Measurements from ENCODE around the gene ATG7. TPM values are rescaled to one million over a fixed set of nuclear protein-coding genes. Genes with fewer than 3 reads are reported as not detected.
"Not testable (repeated sequence)": the region's sequence is repeated elsewhere in the genome, so short reads cannot be mapped to it uniquely, and the experiment has no call there.

ATG7 gene
- total RNA-seq, 1 experiment from 2014 or later: 59.1 TPM

- DNase-seq (ENCODE audit: low spot score): no peak
Observed at GRCh38 chr3:11588338-11588737, 316.1 kb downstream of the ATG7 start.

GRCh38 chr3:11588755-11589154 lies 316.6 kb downstream of the ATG7 start:
- DNase-seq (ENCODE audit: low spot score): no peak

- no peak for DNase-seq (ENCODE audit: low spot score)
Observed at GRCh38 chr3:11589706-11590105, 317.5 kb downstream of the ATG7 start.

DNA sequence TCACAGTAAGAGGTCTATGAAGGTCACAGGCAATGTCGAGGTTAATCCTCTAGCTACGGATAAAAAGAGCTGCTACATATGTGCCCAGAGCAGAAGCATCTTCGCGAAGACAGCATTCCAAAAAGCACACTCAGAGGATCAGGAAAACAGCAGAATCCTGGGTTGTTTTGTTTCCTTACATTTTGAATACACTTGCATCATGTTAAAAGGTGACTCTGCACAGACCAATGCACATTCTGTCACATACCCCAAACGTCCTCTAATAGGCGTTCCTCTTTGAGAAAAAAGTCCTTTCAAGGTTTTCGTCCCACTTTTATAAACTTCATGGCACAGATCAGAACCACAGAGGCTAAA lies 318.8 kb downstream of the ATG7 start:
- no peak for DNase-seq (ENCODE audit: low spot score)

GRCh38 chr3:11591391-11592282 lies 319.4 kb downstream of the ATG7 start:
- peak; percentile 87 for DNase-seq (ENCODE audit: low spot score)

DNA sequence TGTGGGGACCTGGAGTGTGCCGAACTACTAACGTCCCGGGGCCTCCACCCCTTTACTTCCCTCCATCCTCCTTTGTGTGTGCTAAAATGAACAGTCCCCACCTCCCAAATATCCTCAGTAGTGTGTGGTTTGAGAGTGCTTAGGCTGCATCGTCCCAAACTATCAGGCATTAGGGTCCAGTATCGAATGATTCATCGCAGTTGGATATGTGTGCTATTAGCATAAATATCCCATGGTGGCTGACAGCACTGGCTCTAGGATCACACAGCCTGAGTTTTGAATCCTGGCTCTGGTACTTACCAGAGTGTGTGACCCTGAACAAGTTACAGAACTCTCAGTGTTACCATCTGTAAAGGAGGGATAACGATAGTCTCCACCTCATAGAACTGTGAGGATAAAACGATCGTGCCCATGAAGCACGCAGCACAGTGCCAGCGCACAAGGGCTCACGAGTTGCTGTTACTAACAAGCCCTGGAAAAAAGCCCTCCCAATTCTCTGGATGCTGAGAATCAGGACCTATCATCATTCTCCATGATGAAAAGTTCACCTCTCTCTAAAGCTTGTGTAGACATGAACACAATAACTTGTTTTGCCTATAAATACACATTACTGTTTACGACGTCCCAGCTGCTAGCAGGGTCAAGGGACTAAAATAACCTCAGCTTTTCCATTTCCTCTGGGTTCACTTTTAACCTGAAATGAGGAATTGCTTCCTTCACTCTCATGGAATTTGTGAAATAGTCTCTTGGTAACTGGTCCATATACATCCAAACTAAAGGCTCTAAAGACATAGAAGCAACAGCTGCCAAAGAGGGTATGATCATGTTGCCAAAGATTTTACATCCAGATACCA lies 320.5 kb downstream of the ATG7 start:
- DNase-seq (ENCODE audit: low spot score): no peak

GRCh38 chr3:11593318-11594034 lies 321.3 kb downstream of the ATG7 start:
- no peak for DNase-seq (ENCODE audit: low spot score)

DNA sequence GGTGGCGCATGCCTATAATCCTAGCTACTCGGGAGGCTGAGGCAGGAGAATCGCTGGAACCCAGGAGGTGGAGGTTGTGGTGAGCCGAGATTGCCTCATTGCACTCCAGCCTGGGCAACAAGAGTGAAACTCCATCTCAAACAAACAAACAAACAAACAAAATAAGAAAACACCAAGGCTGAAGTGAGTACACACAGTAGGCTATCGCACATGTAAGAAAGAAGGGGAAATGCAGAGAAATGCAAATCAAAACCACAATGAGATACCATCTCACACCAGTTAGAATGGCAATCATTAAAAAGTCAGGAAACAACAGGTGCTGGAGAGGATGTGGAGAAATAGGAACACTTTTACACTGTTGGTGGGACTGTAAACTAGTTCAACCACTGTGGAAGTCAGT lies 322.8 kb downstream of the ATG7 start:
- not testable (repeated sequence) for DNase-seq (ENCODE audit: low spot score)

- no peak for DNase-seq (ENCODE audit: low spot score)
Observed at GRCh38 chr3:11596387-11596786, 324.2 kb downstream of the ATG7 start.

DNA sequence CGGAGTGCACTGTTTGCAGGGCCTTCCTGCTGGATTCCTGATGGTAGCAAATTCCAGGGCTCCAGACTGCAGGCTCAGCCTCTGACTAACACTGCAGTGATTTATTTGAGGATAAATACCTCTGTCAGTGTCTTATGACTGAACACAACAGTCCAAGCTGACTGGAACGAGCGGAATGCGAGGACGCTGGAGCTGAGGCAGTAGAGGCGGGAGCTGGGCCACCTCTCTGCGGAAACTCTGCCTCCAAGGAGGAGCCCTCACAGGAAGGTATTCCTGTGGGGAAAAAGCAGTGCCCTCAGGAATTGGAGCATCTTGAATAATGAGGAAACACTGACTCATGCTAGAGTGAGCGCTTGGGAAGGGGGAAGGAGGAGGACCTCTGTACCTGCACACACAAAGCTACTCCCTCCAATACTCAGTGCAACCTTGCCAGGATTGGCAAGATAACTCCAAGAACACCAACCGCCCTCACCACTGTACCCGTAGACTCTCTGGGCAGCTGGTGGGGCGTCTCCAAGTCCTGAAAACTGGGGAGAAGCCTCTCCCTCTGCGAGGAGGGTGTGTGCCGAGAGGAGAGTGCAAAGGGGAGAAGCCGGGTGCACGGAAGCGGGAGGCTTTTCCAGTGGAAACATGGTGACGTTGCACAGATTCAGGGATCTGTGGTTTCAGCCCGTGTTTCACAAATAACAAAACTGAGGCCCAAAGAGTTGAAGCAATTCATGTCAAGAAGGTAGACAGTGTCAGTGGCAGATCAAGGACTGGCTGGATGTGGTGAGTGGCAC lies 328.5 kb downstream of the ATG7 start:
- peak; percentile 98 for DNase-seq (ENCODE audit: low spot score)

GRCh38 chr3:11601446-11602238 lies 329.4 kb downstream of the ATG7 start:
- DNase-seq (ENCODE audit: low spot score): peak; percentile 51

- DNase-seq (ENCODE audit: low spot score): no peak
Observed at GRCh38 chr3:11602239-11602840, 330.1 kb downstream of the ATG7 start.

DNA sequence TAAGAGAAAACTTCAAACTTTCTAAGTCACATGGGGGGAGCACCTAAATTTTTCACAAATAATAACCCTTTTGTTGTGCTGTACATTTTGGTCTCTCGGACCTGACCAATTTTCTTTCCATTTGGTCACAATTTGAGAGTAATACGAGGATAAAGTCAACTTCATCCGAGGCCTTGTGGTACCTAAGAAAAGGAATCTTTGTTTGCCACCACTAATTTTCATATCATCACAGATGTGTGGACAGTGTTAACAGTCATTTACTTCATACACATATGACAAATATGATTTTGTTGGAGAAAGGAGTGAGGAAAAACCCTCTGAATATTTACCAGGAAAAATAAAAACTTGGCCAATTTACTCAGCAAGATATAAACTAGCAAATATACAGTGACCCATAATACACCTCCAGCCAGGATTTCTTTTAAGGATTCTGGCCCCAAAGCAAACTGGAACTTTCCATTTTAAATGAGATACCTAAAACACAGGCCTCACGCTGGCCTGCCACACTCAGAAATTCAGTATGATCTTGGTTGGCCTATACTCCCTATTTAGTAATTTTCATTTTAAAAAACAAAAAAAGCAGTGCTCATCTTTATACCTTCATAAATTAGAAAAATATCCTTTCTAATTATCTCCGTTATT lies 330.8 kb downstream of the ATG7 start:
- no peak for DNase-seq (ENCODE audit: low spot score)

- DNase-seq (ENCODE audit: low spot score): no peak
Observed at GRCh38 chr3:11603628-11604027, 331.4 kb downstream of the ATG7 start.

DNA sequence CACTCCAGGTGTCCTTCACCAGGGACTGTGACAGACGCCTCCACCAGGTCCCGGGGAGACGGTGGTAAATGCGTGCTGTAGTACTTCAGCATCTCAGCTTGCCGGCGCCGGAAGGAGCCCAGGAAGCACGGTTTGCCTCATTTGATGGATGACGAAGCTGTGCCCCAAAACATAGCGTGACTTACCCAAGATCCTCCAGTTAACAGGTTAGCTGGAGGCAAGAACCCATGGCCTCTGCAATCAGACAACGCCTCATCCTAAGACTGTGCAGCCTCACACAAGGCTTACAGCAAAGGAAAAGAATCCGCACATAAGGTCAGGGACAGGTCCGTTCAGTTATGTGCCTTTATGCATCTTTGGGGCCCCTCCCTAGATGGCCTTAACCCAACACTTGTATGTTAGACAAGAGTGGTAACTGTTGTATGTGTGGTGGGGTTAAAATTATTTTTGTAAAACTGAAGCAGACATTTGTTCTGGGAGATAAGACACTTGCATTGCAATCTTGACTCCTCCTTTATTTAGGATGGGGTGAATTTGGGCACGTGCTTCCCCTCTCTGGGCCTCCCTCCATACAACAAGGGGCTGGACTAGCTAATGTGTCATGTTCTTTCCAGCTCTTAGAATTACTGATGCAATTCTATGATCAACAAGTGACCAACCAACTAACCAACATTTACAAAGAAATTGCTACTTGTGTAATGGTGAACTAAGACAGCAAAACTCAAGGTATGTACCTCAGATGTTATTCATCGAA lies 332.1 kb downstream of the ATG7 start:
- peak; percentile 32 for DNase-seq (ENCODE audit: low spot score)

DNA sequence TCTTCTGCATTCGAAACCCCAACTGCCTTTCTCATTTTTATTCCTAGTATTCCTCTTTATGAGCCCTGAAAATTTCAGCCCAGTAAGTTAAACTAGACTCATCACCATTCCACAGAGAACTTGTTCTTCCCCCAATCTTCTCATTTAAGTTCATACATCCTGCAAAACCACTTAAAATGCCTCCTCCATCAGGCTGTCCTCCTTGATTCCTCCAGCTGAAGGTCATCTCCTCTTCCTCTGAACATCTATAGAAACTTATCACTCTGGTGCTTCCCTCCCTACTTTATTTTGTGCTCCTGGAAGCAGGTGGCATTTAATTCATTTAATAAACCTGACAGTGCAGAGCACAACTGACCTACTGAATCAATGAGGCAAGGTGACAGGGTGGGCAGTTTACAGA lies 333.2 kb downstream of the ATG7 start:
- DNase-seq (ENCODE audit: low spot score): no peak

DNA sequence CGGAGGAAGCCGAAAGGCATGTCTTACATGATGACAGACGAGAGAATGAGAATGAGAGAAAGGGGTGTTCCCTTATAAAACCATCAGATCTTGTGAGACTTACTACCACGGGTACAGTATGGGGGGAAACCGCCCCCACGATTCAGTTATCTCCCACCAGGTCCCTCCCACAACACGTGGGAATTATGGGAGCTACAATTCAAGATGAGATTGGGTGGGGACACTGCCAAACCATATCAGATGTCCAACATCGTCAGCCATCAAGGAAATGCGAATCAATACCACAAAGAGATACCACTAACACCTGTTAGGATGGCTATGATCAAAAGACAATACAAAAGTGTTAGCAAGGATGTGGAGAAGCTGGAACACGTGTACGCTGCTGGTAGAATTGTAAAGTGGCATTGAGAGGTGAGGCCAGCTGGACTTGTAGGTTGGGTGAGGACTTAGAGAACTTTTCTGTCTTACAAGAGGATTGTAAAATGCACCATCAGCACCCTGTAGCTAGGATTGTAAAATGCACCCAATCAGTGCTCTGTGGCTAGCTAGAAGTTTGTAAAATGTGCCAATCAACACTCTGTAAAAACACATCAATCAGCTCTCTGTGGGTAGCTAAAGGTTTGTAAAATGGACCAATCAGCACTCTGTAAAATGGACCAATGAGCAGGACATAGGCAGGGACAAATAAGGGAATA lies 334.0 kb downstream of the ATG7 start:
- no peak for DNase-seq (ENCODE audit: low spot score)

GRCh38 chr3:11606865-11607440 lies 334.8 kb downstream of the ATG7 start:
- DNase-seq (ENCODE audit: low spot score): no peak

Data from H4 (cell line).